NCI-H146 treated with DMSO at 0.1 percent for 48 hours (cell line): ENCODE results near the gene EEF1B2.
A peak's percentile ranks its signal among the peaks of the same experiment; 100 is the strongest.
"Not testable (repeated sequence)": the region's sequence is repeated elsewhere in the genome, so short reads cannot be mapped to it uniquely, and the experiment has no call there.

Experiments used
- DNase-seq: peaks from one replicate; lab custom pipeline; 2025; ENCODE audit not compliant: unreplicated experiment; lab: John Stamatoyannopoulos, UW

The EEF1B2 gene

DNA sequence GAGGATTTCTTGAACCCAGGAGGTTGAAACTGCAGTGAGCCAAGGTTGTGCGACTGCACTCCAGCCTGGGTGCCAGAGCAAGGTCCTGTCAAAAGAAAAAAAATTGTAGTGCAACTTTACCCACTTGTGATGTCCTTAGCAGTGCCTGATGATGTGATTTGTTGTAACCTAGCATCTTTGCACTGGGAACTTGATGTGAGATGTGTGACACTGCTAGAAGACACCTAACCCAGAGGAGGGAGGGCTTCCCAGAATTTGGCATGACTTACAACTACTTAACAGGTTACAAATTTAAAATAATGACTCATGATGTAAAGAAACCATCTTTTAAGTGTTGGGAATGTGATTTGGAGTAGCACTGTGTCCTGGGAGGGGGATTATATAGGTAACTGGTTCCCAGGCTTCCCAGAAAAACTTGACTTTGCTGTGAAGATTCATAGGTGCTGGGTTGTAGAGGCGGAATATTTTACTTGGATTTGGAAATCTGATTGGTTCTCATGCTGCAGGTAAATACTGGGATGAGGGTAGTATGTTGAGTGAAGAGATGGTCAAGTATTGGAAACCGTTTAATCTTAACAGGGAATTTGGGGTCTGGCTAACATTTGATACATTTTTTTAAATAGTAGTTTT lies 3.7 kb downstream of the EEF1B2 start:
- DNase-seq: no peak

DNA sequence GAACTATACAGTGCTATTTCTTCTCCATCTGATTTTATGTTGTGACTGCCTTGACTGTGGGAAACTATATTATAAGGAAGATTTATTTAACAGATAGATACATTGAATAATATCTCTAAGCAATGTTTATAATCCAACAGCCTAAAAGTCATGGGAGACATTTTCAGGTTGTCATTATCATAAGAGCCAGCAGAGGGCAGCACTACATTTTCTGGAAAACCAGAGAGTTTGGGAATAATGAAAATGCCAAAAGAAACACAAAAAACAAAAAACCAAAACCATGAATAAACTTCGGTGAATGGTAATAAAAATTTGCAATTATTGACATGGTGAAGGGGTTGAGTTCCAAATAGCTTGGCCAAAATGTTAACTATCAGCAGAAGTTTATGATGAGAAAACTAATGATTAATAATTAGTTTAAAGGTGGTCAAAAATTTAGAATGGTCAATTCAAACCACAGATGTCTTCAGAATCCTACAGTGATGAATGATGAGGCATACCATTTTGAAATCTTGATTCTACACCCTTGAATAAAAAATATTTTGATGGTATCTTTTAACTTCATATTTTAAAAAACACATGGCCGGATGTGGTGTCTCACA lies 4.7 kb downstream of the EEF1B2 start:
- DNase-seq: peak; percentile 5

DNA sequence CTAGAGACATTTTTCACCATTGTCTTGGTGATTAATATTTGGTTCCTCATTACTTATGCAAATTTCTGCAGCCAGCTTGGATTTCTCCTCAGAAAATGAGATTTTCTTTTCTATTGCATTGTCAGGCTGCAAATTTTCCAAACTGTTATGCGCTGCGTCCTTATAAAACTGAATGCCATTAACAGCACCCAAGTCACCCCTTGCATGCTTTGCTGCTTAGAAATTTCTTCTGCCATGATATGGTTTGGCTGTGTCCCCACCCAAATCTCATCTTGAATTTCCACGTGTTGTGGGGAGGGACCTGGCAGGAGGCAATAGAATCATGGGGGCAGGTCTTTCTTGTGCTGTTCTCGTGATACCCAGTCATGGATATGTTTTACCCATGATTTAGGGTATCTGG lies 8.5 kb downstream of the EEF1B2 start:
- DNase-seq: not testable (repeated sequence)

DNA sequence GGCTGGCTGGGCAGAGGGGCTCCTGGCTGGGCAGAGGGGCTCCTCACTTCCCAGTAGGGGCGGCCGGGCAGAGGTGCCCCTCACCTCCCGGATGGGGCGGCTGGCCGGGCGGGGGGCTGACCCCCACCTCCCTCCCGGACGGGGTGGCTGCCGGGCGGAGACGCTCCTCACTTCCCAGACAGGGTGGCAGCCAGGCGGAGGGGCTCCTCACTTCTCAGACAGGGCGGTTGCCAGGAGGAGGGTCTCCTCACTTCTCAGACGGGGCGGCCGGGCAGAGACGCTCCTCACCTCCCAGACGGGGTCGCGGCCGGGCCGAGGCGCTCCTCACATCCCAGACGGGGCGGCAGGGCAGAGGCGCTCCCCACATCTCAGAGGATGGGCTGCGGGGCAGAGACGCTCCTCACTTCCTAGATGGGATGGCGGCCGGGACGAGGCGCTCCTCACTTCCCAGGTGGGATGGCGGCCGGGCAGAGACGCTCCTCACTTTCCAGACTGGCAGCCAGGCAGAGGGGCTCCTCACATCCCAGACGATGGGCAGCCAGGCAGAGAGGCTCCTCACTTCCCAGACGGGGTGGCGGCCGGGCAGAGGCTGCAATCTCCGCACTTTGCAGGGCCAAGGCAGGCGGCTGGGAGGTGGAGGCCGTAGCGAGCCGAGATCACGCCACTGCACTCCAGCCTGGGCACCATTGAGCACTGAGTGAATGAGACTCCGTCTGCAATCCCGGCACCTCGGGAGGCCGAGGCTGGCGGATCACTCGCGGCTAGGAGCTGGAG lies 12.1 kb downstream of the EEF1B2 start:
- DNase-seq: not testable (repeated sequence)

DNA sequence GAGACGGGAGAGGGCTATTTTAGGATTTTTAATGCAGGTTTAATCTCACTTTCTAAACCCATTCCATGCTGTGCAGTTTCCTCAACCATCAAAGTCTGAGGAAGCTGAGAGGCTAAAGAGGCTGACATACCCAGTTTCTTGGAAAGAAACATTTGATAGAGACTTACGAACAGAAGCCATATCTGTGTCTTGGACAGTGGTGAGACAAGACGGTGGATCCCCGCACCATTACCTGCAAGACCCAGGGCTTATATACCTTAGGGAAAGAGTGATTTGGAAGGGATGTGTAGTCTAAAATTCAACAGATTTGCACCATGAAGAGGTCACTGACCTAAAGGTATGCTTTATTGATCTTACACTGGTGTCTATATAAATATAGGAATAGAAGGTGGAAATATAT lies 13.5 kb downstream of the EEF1B2 start:
- DNase-seq: no peak

DNA sequence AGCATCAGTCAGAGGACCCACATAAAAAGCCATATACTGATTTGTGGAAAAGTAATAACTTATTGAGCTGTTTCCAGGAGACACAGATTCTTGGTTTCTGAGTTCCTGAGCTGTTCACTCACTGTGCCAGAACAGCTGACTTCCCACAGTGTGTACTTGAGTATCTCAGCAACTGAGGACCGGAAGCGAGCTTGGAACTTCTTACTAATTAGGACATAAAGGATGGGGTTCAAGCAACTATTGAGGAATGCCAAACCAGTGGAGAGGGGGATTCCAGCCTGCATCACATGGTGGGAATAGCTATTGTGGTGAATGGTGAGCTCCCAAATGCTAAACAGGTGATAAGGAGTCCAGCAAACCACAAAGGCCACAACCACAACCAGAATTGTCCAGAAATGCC lies 16.4 kb downstream of the EEF1B2 start:
- no peak for DNase-seq

DNA sequence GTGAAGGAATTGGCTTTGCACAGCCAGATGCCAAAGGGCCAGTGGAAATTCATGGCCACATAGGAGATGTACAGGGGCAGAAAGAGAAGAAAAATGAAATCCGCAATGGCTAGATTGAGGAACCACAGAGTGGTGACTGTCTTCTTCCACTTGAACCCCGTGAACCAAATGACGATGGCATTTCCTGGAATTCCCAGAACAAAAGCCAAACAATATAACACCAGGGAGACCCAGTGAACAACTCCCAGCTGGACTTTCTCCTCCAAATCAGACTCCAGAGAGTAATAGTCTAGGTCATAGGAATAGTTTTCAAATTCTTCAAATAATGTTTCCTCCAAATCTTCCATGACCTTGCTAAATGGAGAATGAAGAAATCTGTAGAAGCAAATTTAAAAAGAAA lies 17.2 kb downstream of the EEF1B2 start:
- no peak for DNase-seq

DNA sequence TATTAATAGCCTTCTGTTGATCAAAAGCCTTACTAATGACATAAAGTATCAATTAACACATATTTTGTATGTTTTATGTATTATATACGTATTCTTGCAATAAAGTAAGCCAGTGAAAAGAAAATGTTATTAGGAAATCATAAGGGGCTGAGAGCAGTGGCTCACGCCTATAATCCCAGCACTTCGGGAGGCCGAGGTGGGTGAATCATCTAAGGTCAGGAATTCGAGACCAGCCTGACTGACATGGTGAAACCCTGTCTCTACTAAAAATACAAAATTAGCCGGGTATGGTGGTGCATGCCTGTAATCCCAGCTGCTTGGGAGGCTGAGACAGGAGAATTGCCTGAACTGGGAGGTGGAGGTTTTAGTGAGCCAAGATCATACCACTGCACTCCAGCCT lies 21.8 kb downstream of the EEF1B2 start:
- DNase-seq: not testable (repeated sequence)

DNA sequence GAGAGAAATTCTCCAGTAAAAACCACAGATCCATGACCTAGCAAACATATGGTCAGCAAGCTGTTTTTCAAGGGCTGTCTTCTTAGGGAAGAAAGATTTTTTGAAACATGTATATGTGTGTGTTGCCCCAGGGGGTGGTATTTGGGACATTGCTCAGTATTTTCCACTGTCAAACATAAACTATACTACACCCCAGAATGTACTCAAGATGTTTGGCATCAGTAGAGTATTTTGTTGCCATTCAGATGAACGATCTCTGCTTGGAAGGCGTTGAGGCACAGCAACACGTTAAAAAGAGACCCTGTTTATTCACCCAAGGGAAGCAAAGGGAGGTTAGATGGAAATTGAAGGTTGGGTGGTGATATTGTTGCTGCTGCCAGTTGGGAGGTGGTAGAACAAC lies 30.0 kb downstream of the EEF1B2 start:
- DNase-seq: no peak

DNA sequence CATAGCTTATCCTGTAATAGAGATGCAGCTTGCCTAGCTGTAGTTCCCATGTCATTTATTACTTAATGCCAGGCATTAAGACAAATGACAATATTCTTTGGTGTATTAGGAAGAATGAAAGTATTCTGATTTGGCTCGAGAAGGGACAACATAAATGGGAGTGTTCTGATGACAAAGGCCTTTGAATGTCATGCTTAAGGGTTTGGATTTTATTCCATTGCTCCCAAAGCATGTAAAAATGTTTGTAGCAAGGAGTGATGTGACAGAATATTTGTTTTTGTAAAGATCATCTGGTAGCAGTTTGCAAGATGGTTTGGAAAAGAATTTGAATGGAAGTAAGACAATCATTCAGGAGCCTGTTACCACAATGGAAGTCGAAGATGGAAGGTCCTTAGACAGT lies 30.4 kb downstream of the EEF1B2 start:
- DNase-seq: no peak

DNA sequence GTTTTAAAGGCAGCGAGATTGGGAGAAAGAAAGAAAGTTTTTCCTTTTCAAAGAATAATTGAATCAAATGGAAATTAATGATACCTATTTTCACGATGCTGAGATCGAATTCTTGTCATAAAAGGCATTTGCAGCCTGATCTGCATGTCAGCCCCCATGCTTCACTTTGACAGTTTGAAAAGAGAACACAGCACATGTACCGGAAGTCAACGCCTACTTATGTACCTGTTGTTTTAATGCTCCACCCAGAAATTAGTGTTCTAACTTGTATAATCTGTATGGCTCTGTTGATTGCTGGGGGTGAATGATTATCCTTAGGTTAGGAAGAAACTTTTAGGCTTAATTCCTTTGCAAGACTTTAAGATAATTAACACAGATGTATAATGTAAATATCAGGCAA lies 31.0 kb downstream of the EEF1B2 start:
- DNase-seq: no peak

DNA sequence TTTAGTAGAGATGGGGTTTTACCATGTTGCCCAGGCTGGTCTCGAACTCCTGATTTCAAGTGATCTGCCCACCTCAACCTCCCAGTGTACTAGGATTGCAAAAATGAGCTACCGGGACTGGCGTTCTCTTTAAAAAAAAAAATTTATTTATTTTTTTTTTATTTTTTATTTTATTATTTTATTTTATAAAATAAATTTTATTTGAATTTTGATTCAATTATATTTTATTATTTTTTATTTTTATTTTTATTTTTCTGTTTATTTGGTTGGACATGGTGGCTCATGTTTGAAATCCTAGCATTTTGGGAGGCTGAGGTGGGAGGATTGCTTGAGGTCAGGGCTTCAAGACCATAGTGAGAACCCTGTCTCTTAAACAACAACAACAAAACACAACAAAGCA lies 32.5 kb downstream of the EEF1B2 start:
- no peak for DNase-seq

DNA sequence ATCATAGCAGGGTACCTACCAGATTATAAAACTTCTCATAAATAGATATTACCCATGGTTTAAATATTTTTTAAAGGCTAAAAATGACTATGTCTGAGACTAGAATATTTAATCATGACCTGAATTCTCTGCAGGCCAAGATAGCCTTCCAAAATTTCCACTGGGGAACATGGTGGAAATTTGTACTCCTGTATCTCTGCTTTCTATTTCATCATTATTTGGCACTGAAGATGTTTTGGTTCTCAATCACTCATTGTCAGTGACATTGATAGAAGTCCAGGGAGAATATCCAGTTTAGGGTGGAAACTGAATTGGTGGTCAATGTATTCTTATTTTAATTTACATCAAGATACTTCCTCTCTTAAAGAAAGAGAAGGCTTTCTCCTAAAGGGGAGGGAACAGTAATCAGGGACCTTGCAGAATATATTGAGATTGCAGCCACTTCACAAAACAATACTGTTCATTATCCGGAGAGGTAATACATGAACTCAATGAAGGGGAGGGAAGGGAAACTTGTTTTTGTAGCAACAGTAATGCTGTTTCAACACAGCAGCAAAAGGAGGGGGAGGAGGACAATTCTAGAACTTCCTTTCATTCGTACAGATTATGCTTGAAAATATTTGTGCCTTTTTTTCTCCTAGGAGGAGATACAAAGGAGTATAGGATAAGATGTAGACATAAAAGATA lies 34.1 kb downstream of the EEF1B2 start:
- no peak for DNase-seq

DNA sequence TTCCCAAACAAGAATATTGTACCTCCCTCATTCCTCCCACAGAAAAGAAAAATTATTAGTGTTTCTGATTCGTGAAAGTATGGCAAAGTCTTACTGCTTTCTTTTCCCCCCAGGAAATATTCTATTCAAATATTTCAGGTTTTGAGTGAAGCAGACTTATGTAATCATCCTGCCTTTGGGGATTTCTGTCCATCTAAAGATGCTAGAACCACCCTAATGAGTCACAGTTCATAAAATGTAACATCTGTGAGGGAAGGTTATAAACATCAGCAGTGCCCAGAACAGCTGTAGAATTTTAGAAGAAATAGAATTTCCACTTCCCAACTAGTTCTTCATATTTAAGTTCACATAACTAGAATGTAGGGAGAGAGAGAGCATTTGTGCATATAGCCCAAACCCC lies 39.0 kb downstream of the EEF1B2 start:
- no peak for DNase-seq

DNA sequence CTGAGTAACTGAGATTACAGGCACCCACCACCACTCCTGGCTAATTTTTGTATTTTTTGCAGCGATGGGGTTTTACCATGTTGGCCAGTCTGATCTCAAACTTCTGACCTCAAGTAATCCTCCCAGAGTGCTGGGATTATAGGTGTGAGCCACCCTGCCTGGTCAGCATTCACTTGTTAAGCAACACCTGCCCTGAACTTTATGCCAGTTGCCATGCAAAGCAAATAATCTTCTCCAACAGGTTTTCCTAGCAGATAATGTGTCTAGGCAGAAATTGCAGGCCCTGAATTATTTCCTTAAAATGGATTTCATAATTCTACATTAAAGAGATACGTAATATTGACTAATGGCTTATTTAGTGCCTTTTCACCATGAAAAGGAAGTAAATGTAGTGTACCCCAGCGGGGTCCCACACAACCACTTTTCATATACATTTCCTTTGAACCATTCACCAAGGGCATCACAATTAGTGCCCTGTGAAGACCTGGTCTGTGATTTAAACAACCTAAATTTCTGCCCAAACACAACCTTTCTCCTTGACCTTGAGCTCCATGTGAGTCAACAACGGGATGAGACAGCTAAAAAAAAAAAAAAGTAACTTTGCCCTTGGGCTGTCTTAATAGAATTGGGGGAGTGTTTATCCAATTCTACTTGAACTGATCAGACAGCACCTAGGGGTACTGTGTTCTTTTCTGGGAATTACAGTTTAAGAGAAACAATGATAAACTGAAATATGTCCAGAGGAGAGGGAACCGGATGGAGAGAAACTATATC lies 41.6 kb downstream of the EEF1B2 start:
- DNase-seq: no peak

DNA sequence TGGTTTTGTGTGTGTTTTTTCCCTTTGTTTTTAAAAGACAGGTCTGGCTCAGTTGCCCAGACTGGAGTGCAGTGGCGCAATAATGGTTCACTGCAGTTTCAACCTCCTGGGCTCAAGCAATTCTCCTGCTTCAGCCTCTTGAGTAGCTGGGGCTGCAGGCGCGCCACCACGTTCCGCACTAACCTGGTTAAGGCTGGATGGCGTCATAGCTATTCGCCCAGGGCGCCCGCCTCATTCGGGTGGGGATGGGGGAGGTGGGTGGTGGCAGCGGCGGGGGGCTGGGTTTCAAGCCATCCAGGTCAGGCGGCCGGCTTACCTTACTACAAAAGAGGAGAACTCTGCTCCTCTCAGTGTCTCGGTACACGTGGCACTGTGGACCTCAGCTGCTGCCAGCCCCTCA lies 42.8 kb downstream of the EEF1B2 start:
- no peak for DNase-seq

DNA sequence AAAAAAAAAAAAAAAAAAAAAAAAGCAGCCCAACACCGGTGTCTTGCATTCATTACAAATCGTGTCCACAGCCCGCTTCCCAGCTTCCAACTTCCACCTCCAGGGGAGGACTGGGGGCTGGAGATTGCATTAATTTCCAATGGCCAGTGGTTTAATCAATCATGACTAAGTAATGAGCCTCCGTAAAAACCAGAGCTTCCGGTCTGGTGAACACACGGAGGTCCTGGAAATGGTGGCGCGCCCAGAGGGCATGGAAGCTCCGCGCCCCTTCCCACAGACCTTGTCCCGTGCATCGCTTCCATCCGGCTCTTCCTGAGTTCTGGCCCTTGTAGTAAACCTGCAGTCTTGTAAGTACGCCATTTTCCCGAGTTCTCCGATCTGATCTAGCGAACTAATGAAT lies 43.6 kb downstream of the EEF1B2 start:
- DNase-seq: no peak

DNA sequence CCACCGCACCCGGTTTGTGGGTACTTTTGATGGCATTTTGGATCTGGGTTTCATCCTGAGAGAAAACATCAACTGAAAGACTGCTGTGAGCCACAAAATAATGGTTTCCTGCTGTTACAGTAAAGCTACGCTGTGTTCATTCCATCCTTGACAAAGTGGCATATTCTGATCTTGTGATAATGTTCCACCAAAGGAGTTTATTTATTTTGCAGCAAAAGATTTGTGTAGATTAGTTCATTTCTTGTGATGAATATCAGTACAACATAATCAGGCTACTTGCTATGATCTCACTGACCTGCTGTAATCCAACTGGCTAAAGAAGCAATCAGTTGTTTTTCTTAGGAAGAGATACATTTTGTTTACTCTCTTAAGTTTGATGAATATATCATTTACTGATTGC lies 45.0 kb downstream of the EEF1B2 start:
- DNase-seq: no peak

DNA sequence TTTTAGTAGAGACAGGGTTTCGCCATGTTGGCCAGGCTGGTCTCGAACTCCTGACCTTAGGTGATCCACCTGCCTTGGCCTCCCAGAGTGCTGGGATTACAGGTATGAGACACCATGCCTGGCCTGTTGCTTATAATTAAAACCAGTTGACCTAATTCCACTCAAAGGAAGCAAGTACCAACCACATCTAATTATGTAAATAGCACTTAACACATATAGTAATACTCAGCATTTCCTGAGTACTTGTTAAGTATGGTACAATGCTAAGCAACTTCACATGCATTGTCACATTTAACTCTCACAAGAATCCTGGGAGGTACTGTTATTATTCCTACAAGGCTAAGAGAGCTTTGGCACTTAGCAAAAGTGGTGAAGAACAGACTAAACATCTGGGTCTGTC lies 47.6 kb downstream of the EEF1B2 start:
- DNase-seq: not testable (repeated sequence)

DNA sequence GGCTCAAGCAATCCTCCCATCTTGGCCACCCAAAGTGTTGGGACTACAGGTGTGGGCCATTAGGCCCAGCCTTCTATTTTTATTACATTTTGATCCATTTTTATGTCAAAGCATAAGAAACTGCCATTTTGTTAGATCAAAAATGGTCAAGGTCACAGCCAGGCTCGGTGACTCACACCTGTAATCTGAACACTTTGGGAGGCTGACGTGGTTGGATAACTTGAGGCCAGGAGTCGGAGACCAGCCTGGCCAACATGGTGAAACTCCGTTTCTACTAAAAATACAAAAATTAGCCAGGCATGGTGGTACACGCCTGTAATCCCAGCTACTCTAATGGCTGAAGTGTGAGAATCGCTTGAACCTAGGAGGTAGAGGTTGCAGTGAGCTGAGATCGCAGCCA lies 49.2 kb downstream of the EEF1B2 start:
- no peak for DNase-seq

DNA sequence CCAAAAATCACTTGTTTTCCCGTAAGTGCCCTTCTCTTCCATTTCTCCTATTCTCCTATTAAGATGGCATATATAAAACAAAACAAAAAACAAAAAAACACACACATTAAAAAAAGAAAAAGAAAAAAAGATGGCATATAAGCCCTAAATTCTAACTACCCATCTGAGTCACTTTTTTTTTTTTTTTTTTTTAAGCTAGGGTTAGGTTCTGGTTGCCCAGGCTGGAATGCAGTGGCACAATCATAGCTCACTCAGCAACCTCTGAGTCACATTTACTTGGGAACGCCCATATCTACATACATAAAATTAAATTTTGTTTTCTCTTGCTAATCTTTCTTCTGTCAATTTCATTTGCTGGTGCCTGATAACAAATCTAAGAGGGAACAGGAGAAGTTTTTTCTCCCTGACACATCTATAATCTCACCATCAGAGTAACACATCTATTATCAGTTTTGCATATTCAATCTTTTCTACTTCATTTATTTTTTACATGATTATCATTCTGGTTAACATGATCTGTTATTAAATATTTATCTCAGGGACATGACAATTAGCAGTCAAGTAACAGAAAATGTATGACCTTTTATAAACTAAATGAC lies 52.1 kb downstream of the EEF1B2 start:
- no peak for DNase-seq
